Measurements from ENCODE around the gene GRM4.
"Not testable (repeated sequence)": the region's sequence is repeated elsewhere in the genome, so short reads cannot be mapped to it uniquely, and the experiment has no call there.

GRM4 gene

GRCh38 chr6:34020807-34021553 is 124.9 kb downstream of the GRM4 start:
- Histone ChIP-seq H3K27me3 (ENCODE audit: control insufficient read depth in 1 of 2, insufficient read depth in 2 of 2, low read length in 2 of 2) (peaks cover 0 to 7% of the 10 kb centered on the region in 2 donors), H3K36me3 (ENCODE audit: insufficient read depth, low read length) (no peaks in the 10 kb centered on the region), H3K4me1 (ENCODE audit: insufficient read depth, low read length) (no peaks in the 10 kb centered on the region), H3K9ac (ENCODE audit: low read length) (no peak overlapping the region), H3K9me3 (ENCODE audit: low read length) (no peaks in the 10 kb centered on the region), H3K27ac (ENCODE audit: low read depth, low read length) (no peak overlapping the region), H3K4me3 (ENCODE audit: low read depth in 1 of 2, low read length in 2 of 2) (no peak overlapping the region)

DNA sequence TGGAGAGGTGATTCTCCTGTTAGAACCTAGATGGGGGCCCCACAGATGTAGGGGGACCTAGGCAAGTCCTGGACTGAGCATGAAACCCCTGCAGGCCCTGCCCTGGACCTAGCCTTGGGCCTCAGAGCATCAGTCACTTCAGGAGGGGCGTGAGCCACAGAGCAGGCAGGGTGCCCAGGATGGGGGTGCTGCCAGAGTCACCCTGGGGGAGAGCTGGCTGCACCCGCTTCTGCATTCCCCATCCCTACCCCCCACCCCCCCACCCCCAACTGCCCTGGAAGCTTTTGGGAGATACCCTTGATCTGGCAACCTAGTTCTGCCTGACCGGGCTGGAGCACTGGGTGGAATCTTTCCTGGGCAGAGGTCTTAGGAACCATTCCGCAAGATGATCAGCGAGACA is 125.6 kb downstream of the GRM4 start:
- no peaks in the 10 kb centered on the region for H3K36me3 ChIP-seq (ENCODE audit: insufficient read depth, low read length)

GRCh38 chr6:34018961-34019606 is 126.8 kb downstream of the GRM4 start:
- Histone ChIP-seq H3K9me3 (ENCODE audit: low read length) (no peaks in the 10 kb centered on the region), H3K36me3 (ENCODE audit: insufficient read depth, low read length) (no peaks in the 10 kb centered on the region), H3K4me1 (ENCODE audit: insufficient read depth, low read length) (no peaks in the 10 kb centered on the region), H3K4me3 (ENCODE audit: low read depth in 1 of 2, low read length in 2 of 2) (no peak overlapping the region), H3K27ac (ENCODE audit: low read depth, low read length) (no peak overlapping the region), H3K9ac (ENCODE audit: low read length) (no peak overlapping the region), H3K27me3 (ENCODE audit: control insufficient read depth in 1 of 2, insufficient read depth in 2 of 2, low read length in 2 of 2) (peaks cover 0 to 7% of the 10 kb centered on the region in 2 donors)

More for the DNA sequence above, 125.6 kb downstream of the GRM4 start:
- peaks cover 0 to 7% of the 10 kb centered on the region in 2 donors for H3K27me3 ChIP-seq (ENCODE audit: control insufficient read depth in 1 of 2, insufficient read depth in 2 of 2, low read length in 2 of 2)
- no peak overlapping the region for H3K9ac ChIP-seq (ENCODE audit: low read length)
- no peaks in the 10 kb centered on the region for H3K9me3 ChIP-seq (ENCODE audit: low read length)
- H3K4me3 ChIP-seq (ENCODE audit: low read depth in 1 of 2, low read length in 2 of 2): no peak overlapping the region
- H3K27ac ChIP-seq (ENCODE audit: low read depth, low read length): no peak overlapping the region
- no peaks in the 10 kb centered on the region for H3K4me1 ChIP-seq (ENCODE audit: insufficient read depth, low read length)

DNA sequence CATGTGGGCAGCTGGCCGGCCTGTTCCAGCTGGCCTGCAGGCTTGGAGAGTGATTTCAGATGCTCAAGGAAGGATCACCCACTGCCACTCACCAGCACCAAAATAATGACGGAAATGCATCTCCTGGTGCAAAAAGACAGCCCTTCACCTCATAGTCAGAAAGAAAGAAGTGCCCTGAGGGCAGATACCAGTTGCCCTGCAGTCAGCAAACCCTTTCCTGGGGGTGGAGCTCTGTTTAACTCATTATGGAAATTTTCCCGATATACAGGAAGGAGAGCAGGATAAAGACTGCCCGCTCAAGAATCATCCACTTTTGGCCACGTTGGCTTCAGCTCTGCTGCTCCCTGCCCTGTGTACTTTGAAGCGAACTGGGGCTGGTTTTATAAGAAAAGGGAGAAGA is 127.9 kb downstream of the GRM4 start:
- H3K9me3 ChIP-seq (ENCODE audit: low read length): no peaks in the 10 kb centered on the region
- H3K4me1 ChIP-seq (ENCODE audit: insufficient read depth, low read length): no peaks in the 10 kb centered on the region
- no peaks in the 10 kb centered on the region for H3K36me3 ChIP-seq (ENCODE audit: insufficient read depth, low read length)
- H3K27ac ChIP-seq (ENCODE audit: low read depth, low read length): no peak overlapping the region
- H3K27me3 ChIP-seq (ENCODE audit: control insufficient read depth in 1 of 2, insufficient read depth in 2 of 2, low read length in 2 of 2): peaks cover 0 to 7% of the 10 kb centered on the region in 2 donors
- no peak overlapping the region for H3K9ac ChIP-seq (ENCODE audit: low read length)
- H3K4me3 ChIP-seq (ENCODE audit: low read depth in 1 of 2, low read length in 2 of 2): no peak overlapping the region

DNA sequence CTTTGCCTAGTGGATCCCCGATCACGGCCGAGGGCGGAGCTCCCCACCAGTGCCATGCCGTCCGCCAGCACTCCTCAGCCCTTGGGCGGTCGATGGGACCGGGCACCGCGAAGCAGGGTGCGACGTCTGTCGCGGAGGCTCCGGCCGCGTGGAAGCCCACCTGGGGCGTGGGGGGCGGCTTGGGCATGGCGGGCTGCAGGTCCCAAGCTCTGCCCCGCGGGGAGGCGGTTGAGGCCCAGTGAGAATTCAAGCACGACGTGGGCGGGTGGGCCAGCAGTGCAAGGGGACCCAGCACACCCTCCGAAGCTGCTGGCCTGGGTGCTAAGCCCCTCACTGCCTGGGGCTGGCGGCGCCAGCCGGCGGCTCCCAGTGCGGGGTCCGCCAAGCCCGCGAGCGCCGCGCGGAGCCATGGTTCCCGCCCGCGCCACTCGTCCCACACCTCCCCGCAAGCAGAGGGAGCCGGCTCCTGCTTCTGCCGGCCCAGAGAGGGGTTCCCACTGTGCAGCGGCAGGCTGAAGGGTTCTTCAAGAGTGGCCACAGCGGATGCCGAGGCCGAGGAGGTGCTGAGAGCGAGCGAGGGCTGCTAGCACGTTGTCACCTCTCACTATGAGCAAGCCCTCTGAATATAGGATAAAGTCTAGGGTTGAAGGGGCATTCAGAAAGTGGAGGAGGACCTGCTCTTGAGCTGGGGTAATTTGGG is 128.6 kb downstream of the GRM4 start:
- Histone ChIP-seq H3K27me3 (ENCODE audit: control insufficient read depth in 1 of 2, insufficient read depth in 2 of 2, low read length in 2 of 2) (peaks cover 0 to 7% of the 10 kb centered on the region in 2 donors), H3K9ac (ENCODE audit: low read length) (no peak overlapping the region), H3K36me3 (ENCODE audit: insufficient read depth, low read length) (no peaks in the 10 kb centered on the region), H3K9me3 (ENCODE audit: low read length) (no peaks in the 10 kb centered on the region), H3K4me3 (ENCODE audit: low read depth in 1 of 2, low read length in 2 of 2) (no peak overlapping the region), H3K4me1 (ENCODE audit: insufficient read depth, low read length) (no peaks in the 10 kb centered on the region), H3K27ac (ENCODE audit: low read depth, low read length) (no peak overlapping the region)

DNA sequence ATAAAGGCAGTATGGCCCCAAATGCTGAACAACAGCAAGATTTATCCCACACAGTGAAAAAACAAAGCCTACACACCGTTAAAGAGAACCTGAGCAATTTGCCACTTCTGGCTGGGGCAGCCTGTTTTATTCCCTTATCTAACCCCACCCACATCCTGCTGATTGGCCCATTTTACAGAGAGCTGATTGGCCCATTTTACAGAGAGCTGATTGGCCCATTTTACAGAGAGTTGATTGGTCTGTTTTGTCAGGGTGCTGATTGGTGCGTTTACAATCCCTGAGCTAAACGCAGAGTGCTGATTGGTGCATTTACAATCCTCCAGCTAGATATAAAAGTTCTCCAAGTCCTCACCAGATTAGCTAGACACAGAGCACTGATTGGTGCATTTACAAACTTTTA is 129.3 kb downstream of the GRM4 start:
- not testable (repeated sequence) for H3K9me3 ChIP-seq (ENCODE audit: low read length); H3K36me3 ChIP-seq (ENCODE audit: insufficient read depth, low read length); H3K4me3 ChIP-seq (ENCODE audit: low read depth in 1 of 2, low read length in 2 of 2); H3K9ac ChIP-seq (ENCODE audit: low read length); H3K27me3 ChIP-seq (ENCODE audit: control insufficient read depth in 1 of 2, insufficient read depth in 2 of 2, low read length in 2 of 2); H3K4me1 ChIP-seq (ENCODE audit: insufficient read depth, low read length); H3K27ac ChIP-seq (ENCODE audit: low read depth, low read length)

- no peaks in the 10 kb centered on the region for H3K9me3 ChIP-seq (ENCODE audit: low read length)
- no peaks in the 10 kb centered on the region for H3K4me1 ChIP-seq (ENCODE audit: insufficient read depth, low read length)
- H3K9ac ChIP-seq (ENCODE audit: low read length): no peak overlapping the region
- H3K36me3 ChIP-seq (ENCODE audit: insufficient read depth, low read length): no peaks in the 10 kb centered on the region
- H3K27ac ChIP-seq (ENCODE audit: low read depth, low read length): no peak overlapping the region
- H3K4me3 ChIP-seq (ENCODE audit: low read depth in 1 of 2, low read length in 2 of 2): no peak overlapping the region
- H3K27me3 ChIP-seq (ENCODE audit: control insufficient read depth in 1 of 2, insufficient read depth in 2 of 2, low read length in 2 of 2): peaks cover 0 to 7% of the 10 kb centered on the region in 2 donors
These were observed 130.3 kb downstream of the GRM4 start for GRCh38 chr6:34015586-34015985.

- Histone ChIP-seq H3K9ac (ENCODE audit: low read length) (no peak overlapping the region), H3K4me3 (ENCODE audit: low read depth in 1 of 2, low read length in 2 of 2) (no peak overlapping the region), H3K36me3 (ENCODE audit: insufficient read depth, low read length) (no peaks in the 10 kb centered on the region), H3K9me3 (ENCODE audit: low read length) (no peaks in the 10 kb centered on the region), H3K27ac (ENCODE audit: low read depth, low read length) (no peak overlapping the region), H3K27me3 (ENCODE audit: control insufficient read depth in 1 of 2, insufficient read depth in 2 of 2, low read length in 2 of 2) (peaks cover 0 to 3% of the 10 kb centered on the region in 2 donors), H3K4me1 (ENCODE audit: insufficient read depth, low read length) (no peaks in the 10 kb centered on the region)
These were observed 134.6 kb downstream of the GRM4 start for GRCh38 chr6:34011264-34011663.

- Histone ChIP-seq H3K4me3 (ENCODE audit: low read depth in 1 of 2, low read length in 2 of 2) (no peak overlapping the region), H3K9ac (ENCODE audit: low read length) (no peak overlapping the region), H3K27me3 (ENCODE audit: control insufficient read depth in 1 of 2, insufficient read depth in 2 of 2, low read length in 2 of 2) (peaks cover 0 to 3% of the 10 kb centered on the region in 2 donors), H3K9me3 (ENCODE audit: low read length) (no peaks in the 10 kb centered on the region), H3K27ac (ENCODE audit: low read depth, low read length) (no peak overlapping the region), H3K4me1 (ENCODE audit: insufficient read depth, low read length) (no peaks in the 10 kb centered on the region), H3K36me3 (ENCODE audit: insufficient read depth, low read length) (no peaks in the 10 kb centered on the region)
These were observed 139.9 kb downstream of the GRM4 start for GRCh38 chr6:34005901-34006531.

- H3K9ac ChIP-seq (ENCODE audit: low read length): no peak overlapping the region
- H3K4me1 ChIP-seq (ENCODE audit: insufficient read depth, low read length): no peaks in the 10 kb centered on the region
- H3K4me3 ChIP-seq (ENCODE audit: low read depth in 1 of 2, low read length in 2 of 2): no peak overlapping the region
- H3K36me3 ChIP-seq (ENCODE audit: insufficient read depth, low read length): no peaks in the 10 kb centered on the region
- no peaks in the 10 kb centered on the region for H3K9me3 ChIP-seq (ENCODE audit: low read length)
- H3K27ac ChIP-seq (ENCODE audit: low read depth, low read length): no peak overlapping the region
- peaks cover 0 to under 1% of the 10 kb centered on the region in 2 donors for H3K27me3 ChIP-seq (ENCODE audit: control insufficient read depth in 1 of 2, insufficient read depth in 2 of 2, low read length in 2 of 2)
These were observed 141.2 kb downstream of the GRM4 start for GRCh38 chr6:34004706-34005105.

DNA sequence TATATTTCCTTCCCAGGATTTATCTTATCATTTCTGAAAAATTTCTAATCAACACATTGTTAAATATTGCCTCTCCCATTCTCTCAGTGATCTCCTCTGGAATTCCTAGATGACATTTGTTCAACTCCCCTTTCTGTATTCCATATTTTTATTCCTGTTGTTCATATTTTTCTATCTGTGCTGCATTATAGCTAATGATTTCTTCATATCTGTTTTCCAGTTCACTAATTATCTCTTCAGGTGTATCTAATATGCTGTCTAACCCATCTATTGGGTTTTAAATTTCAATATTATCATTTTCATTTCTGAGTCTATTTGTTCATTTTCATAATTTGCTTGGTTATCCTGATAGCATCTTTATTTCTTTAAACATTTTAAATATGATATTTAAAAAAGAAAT is 141.9 kb downstream of the GRM4 start:
- Histone ChIP-seq H3K36me3 (ENCODE audit: insufficient read depth, low read length) (no peaks in the 10 kb centered on the region), H3K4me1 (ENCODE audit: insufficient read depth, low read length) (no peaks in the 10 kb centered on the region), H3K27me3 (ENCODE audit: control insufficient read depth in 1 of 2, insufficient read depth in 2 of 2, low read length in 2 of 2) (no peaks in the 10 kb centered on the region), H3K4me3 (ENCODE audit: low read depth in 1 of 2, low read length in 2 of 2) (no peak overlapping the region), H3K9me3 (ENCODE audit: low read length) (no peaks in the 10 kb centered on the region), H3K9ac (ENCODE audit: low read length) (no peak overlapping the region), H3K27ac (ENCODE audit: low read depth, low read length) (no peak overlapping the region)

All from muscle layer of colon (tissue), 2 donors.